GM12892 (cell line): Measurements from ENCODE around the gene AP3S1.
A peak's percentile ranks its signal among the peaks of the same experiment; 100 is the strongest.

ENCODE experiments used
- DNase-seq: peaks from one replicate; pipeline ENCODE4 v3.0.0; 2011; ENCODE audit not compliant: insufficient read length
- FAIRE-seq: peaks from 2 replicates; lab custom pipeline; 2011; peaks lifted over from hg19 to GRCh38; lab: Jason Lieb, UNC
- POLR2A ChIP-seq: IDR thresholded peaks from 2 replicates; pipeline ENCODE4 v1.6.1; 2011; ENCODE audit warnings: low read depth, low read length, control low read depth
- POLR2AphosphoS5 ChIP-seq: IDR thresholded peaks from 2 replicates; pipeline ENCODE4 v1.6.1; 2011; ENCODE audit warnings: low read depth, low read length, control low read depth
- TAF1 ChIP-seq: IDR thresholded peaks from 2 replicates; pipeline ENCODE4 v1.6.1; 2011; ENCODE audit warnings: low read depth, mild to moderate bottlenecking, control low read depth, low read length, borderline replicate concordance

AP3S1 gene

GRCh38 chr5:115934388-115934974, 92.7 kb downstream of the AP3S1 start:
- DNase-seq (no peak), FAIRE-seq (no peak)
- TF ChIP-seq POLR2A (no peak), POLR2AphosphoS5 (no peak), TAF1 (no peak)

- FAIRE-seq, result no peak
- DNase-seq, result no peak
- TF ChIP-seq POLR2AphosphoS5 (no peak), TAF1 (no peak), POLR2A (no peak)
These were observed 94.3 kb downstream of the AP3S1 start for GRCh38 chr5:115936031-115936430.

GRCh38 chr5:115939059-115939458, 97.3 kb downstream of the AP3S1 start:
- FAIRE-seq (no peak), DNase-seq (no peak)
- TF ChIP-seq TAF1 (no peak), POLR2AphosphoS5 (no peak), POLR2A (no peak)

DNA sequence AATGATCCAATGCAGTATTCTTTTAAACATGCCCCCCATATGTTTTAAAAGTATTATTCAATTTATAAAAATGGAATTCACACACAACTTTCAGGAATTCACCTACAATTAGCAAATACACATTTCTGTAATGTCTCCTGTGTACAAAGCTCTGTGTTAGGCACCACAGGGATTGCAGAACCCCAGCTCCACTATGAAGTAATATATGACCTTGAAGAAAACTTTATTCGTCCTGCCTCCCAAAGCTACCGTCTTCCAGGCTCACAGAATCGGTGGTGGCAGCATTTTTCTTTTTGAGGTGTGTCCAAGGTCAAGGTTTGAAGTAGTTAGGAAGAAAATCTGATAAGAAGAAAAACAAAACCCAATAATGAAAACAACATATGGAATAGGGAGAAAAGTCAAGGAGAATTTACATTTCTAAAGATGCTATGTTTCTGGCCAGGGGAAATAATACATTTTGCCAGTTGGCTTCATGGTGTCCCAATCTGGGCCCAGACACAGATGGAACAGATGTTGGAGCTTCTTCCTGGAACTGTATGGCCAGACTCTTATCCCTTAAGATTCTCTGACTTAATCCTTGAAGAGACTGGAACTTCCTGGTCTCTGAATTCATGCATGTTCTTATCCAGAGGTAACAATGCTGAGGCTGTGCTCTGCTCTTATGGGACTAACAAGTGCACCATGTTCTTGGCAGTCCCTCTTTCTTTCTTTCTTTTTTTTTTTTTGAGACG, 98.5 kb downstream of the AP3S1 start:
- FAIRE-seq, result peak; percentile 61
- TF ChIP-seq TAF1 (no peak), POLR2AphosphoS5 (no peak), POLR2A (no peak)

GRCh38 chr5:115941051-115941675, 99.4 kb downstream of the AP3S1 start:
- DNase-seq, result no peak
- TF ChIP-seq TAF1, result no peak
- no peak for TF ChIP-seq POLR2AphosphoS5
- no peak for TF ChIP-seq POLR2A
- FAIRE-seq, result no peak

More for the DNA sequence above, 98.5 kb downstream of the AP3S1 start:
- DNase-seq, result no peak

GRCh38 chr5:115944501-115944900, 102.8 kb downstream of the AP3S1 start:
- FAIRE-seq (no peak), DNase-seq (no peak)
- no peak for TF ChIP-seq POLR2AphosphoS5
- no peak for TF ChIP-seq POLR2A
- TF ChIP-seq TAF1, result no peak

DNA sequence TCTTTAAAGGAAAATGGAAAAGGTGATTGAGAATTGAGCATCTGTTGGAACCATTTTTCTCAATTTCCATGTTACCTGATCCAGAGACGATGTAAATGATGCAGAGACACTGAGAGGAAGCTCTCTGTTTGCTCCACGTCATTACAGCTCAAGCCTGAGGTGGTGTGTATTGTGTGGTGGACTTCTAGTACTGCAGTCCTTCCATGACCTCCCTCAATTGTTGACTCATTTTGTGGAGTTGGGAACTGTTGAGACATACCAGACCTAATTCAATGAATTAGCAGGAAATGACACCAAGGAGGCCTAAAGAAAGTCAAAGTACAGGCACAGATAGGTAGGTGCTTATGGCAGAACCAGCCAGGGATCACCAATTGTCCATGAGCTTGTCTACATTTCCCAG, 104.9 kb downstream of the AP3S1 start:
- TF ChIP-seq POLR2A, result no peak
- no peak for TF ChIP-seq TAF1
- TF ChIP-seq POLR2AphosphoS5, result no peak
- no peak for FAIRE-seq
- no peak for DNase-seq

DNA sequence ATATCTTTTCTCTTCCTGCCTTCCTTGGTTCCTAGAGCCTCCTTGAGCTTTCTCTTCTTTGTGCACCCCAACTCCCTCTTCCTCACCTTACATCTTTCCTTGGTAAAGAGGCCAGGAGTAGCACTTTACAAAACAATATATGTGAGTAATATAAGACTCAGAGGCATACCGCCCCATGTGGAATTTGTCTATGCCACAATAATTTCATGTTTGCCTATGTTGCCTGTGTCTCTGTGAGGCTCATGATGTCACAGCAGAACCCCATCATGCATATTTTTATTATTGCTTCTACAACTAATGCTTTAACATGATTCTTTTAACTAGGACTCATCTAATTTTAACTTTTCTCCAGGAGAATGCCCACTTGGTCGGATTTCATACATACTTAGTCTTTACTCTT, 105.5 kb downstream of the AP3S1 start:
- TF ChIP-seq POLR2AphosphoS5 (no peak), POLR2A (no peak), TAF1 (no peak)
- FAIRE-seq (no peak), DNase-seq (no peak)

- no peak for DNase-seq
- no peak for TF ChIP-seq POLR2A
- no peak for FAIRE-seq
These were observed 106.4 kb downstream of the AP3S1 start for GRCh38 chr5:115948091-115948534.

DNA sequence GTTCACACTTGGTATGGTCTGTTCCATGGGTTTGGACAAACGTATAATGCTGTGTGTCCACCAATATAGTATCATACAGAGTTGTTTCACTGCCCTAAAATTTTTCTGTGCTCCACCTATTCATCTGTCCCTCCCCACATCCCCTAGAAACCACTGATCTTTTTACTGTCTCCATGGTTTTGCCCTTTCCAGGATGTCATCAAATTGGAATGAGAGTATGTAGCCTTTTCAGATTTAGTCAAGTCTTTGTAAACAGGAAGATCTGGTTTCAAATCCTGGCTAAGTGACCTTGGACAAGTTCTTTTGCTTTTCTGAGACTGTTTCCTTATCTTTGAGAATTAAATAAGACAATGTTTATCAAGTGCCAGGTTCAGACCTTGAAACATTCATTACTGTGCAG, 107.4 kb downstream of the AP3S1 start:
- TF ChIP-seq TAF1 (no peak), POLR2A (no peak), POLR2AphosphoS5 (no peak)
- no peak for FAIRE-seq
- DNase-seq, result no peak

GRCh38 chr5:115952588-115952987, 110.9 kb downstream of the AP3S1 start:
- DNase-seq, result no peak
- TF ChIP-seq TAF1, result no peak
- no peak for TF ChIP-seq POLR2A
- TF ChIP-seq POLR2AphosphoS5, result no peak
- no peak for FAIRE-seq
